GM04503 (cell line): ENCODE data around the gene CNPY4.

ENCODE experiments used
- DNase-seq: peaks from one replicate; pipeline ENCODE4 v3.0.0-alpha.2; 2012; ENCODE audit warnings: low read depth

The CNPY4 gene, protein sequence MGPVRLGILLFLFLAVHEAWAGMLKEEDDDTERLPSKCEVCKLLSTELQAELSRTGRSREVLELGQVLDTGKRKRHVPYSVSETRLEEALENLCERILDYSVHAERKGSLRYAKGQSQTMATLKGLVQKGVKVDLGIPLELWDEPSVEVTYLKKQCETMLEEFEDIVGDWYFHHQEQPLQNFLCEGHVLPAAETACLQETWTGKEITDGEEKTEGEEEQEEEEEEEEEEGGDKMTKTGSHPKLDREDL

DNA sequence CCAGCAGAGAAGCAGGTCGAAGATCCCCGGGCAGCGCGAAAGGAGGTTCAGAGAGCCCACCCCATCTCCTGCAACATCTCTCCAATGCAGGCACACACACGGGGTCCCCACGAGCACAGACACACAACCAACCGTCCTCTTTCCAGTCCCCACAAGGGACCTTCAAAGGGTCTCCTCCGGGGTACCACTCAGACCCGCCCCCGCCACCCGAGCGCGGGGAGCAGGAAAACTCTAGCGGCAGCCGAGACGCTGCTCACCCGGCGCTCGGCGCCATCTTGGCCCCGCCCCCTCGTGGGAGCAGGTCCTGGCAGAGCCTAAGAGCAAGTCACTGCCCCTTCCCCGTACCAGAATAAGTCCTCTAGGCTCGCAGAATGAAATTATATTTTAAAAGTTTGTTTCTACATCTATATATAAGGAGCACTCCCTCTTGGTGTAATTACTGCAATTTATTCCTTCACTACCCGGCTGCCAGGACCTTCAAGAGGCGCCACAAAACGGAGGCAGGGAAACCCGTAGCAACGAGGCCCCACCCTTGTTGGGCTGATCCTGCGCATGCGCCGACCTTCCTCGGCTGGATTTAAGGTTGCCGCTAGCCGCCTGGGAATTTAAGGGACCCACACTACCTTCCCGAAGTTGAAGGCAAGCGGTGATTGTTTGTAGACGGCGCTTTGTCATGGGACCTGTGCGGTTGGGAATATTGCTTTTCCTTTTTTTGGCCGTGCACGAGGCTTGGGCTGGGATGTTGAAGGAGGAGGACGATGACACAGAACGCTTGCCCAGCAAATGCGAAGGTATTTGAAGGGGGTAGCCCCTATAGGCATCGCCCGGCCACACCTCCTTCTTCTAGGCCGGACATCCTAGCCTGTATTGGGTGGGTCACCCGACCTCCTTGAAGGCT is at the start of gene CNPY4, which contains the start of gene TAF6:
Gene CNPY4, plus strand, starts transcription at position 563 of the 898 bp plus-strand sequence. Its CDS starts 111 bp downstream, at position 674.
Gene TAF6, minus strand, starts transcription at position 287 of the 898 bp plus-strand sequence. CDS start 5,149 bp downstream, outside the sequence.
- peak; percentile 77 for DNase-seq

DNA sequence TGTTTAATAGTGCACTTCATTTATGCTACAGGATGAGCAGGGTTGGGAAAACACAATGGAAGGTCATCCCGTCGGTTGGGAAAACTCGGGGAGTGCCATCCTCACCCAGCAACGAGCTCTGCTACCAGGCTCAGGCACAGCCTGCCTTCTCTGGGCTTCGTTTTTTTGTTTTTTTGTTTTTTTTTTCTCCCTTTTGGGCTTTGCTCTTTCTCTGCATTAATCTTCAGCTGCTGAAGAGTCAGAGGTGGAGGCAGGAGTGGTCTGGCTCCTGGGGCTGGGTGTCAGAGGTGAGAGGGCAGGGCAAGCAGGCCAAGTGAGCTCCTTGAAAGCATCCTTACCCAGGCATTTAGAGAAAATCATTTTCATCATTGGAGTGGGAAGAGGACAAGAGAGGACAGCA is 49.4 kb upstream of the CNPY4 start:
- no peak for DNase-seq

DNA sequence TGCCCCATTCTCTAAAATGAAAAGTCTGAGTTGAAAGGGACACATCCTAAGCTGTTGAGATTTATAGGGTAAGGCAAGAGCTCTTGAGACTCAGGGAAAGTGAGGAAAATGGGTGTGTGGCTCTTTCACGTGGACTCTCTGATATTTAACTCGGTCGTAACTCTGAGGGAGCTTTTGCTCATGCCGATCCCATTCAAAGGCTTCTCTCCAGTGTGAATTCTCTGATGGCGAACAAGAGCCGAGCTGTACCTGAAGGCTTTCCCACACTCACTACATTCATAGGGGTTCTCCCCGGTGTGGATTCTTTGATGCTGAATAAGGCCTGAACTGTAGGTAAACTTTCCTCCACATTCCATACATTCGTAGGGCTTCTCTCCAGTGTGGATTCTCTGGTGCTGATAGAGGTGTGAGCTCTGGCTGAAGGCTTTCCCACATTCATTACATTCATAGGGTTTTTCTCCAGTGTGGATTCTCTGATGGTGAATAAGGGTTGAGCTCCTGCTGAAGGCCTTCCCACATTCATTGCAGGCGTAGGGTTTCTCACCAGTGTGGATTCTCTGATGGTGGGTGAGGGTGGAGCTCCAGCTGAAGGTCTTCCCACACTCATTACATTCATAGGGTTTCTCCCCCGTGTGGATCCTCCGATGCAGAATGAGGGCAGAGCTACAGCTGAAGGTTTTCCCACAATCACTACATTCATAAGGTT is 48.3 kb upstream of the CNPY4 start:
- no peak for DNase-seq

DNA sequence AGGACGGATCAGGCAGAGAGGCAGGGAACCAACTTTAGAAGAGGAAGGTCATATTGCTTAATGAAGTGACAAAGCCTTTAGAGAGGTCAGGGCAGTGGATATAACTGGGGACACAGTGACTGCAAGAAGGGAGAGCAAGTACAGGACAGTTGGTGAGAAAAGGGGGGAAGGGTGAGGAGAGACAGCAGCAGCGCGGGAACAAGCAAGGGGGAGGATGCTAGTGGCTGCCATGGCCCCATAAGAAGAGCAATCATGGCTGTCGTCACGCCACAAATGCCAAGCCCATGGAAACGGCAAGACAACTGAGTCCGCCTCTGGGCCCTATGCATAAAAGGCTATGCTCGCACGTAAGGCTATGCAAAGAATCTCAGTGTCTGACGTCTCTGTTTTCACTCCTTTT is 47.0 kb upstream of the CNPY4 start:
- no peak for DNase-seq

DNA sequence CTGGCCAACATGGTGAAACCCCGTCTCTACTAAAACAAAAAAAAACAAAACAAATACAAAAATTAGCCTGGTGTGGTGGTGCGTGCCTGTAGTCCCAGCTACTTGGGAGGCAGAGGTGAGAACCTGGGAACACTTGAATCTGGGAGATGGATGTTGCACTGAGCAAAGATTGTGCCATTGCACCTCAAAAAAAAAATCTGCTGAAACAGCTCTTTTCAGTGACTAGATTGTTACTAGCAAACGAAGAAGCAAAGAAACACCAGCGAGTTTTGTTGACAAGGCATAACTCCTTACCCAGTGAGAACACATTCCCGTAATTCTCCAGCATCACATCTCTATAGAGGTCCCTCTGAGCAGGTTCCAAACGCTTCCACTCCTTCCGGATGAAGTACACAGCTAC is 44.6 kb upstream of the CNPY4 start:
- DNase-seq = no peak

DNA sequence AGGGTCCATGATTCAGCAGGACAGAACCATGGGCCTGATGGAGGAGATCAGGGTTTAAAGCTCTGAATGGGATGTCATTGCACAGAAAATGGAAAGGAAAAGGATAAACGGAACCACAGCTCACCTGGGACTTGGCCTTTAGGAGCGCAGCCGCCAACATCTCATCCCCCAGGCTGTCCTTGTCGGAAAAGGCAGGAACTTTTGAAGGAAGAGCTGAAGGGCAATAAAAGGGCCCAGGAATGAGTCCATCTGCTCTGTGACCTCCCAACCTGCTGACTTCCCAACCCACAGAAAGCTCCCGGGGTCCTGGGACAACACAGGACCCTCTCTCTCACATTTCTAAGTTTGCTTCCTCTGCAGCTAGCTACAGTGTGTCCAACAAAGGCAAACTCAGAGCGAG is 44.0 kb upstream of the CNPY4 start:
- no peak for DNase-seq

DNA sequence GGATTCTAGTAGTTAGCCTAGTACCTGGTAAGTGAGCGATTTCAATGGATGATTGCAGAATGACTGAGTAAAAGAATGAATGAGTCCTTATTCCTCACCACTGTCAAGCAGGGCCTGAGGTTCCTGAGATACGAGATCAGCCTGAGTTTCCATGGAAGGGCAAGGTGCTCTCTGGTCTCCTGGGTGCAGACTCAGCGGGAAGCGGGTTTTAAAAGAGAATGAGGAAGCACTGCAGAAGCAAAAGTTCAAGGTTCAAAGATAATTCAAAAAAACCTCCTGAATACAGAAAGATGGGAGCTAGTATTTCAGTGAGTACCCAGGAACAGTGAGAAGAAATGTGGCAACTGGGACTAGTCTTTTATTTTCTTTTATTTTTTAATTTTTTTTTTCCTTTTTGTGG is 42.2 kb upstream of the CNPY4 start:
- DNase-seq = no peak

DNA sequence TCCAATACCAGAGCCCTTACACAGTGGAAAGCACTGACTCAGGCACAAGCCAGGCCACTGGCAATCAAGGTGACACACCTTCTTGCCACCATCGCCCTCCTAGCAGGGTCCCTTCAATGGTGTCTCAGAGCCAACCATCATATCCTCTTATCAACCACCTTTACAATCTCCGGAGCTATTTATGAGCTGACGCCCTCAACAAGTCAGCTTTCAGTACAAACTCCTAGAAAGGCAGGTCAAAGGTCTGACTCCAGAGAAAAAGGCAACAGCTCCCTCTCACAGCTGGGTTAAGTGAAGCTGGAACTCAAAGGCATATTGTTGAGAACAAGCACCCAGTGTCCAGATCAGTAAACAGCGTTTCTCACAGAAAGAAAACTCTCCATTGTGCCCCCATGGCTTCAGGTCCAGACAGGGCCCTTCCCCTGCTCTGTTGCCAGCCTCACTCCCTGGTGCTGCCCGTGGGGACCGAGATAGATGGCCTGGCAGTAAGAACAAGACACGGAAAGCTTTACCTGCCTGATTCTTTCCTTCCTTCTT is 40.3 kb upstream of the CNPY4 start:
- no peak for DNase-seq

DNA sequence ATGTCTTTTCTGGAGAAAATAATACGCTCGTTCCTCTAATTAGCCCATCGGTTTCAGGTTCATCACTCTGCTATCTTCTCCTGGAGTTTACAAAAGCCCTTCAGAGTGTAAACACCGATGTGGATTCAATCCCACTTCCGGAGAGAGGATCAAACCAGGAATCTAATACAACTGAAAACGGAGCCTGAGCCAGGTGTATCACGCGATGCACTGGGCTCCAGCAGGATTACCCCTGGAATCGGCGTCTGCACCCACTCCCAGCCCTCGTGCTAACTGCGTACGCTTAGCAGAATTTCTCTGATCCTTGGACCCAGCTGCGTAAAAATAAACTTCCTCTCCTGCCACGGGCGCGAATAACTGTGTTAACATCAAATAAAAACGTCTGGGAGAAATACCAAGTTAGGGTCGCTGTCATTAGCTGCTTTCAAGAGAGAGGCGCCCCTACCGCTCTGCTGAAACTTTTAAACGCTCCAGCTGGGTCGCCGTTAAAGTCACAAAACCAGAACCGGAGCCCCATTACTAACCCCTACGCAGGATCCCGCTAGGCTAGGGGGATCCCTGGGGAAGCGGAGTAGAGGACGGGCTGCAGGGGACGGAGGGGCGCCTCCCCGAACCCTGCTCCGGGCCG is 38.4 kb upstream of the CNPY4 start:
- DNase-seq = no peak

DNA sequence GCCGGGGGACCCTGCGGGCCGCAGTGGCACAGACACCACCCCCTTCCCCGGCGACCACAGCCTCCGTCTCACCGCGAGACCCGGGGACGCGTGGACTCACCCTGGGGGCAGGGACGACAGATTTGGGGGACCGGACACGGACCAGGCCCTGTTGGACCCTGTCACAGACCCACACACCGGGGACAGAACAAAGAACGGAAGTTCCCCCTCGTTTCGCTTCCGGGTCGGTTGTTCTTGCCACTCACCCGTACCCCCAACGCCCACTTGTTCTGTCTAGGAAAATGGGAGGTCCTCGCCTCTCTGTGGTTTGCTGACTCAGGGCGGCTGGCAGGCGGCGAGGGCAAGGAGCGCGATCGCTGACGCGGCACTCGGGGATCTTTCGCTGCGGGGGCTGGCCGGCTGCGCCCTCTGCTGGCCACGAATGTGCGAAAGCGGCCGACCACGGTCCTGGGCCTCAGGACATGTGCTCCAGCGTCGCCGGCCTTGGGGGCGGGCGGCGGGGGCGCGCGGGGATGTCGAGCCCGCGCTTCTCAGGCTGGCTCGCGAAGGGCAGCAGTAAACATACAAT is 37.8 kb upstream of the CNPY4 start, which contains the start of gene ZNF3:
Gene ZNF3, minus strand, starts transcription at position 189 of the 568 bp plus-strand sequence. CDS start 4,366 bp downstream, outside the sequence.
- peak; percentile 92 for DNase-seq

DNA sequence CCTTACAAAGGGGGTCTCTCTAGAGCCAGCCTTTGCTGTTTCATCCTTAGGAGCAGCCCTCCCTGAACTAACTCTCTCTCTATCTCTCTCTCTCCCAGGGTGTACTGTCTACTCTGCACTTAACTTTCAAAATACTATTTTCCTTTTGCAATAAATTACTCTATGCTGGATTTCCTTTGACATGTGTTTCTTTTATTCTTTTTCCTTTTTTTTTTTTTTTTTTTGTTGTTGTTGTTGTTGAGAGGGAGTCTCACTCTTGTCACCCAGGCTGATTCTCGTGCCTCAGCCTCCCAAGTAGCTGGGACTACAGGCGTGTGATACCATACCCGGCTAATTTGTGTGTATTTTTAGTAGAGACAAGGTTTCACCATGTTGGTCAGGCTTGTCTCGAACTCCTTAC is 36.5 kb upstream of the CNPY4 start:
- no peak for DNase-seq

DNA sequence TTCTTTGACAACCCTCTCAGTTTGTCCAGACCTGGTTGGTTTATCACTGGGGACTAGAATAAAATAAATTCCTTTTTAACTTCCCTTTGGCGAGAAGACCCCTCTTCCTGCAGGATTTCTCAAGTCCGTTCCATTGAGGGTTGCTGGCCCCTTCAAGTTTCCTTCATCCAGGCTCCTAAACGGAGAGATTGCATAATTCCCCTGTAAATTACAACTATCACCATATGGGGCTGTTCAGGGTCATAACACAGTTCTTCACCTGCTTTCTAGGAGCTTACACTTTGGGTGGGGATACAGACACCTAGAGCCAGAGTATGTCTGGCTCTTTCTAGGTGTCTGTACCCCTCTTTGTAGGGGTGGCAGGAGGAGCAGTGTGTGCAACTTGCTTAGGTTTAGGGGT is 33.9 kb upstream of the CNPY4 start:
- no peak for DNase-seq

DNA sequence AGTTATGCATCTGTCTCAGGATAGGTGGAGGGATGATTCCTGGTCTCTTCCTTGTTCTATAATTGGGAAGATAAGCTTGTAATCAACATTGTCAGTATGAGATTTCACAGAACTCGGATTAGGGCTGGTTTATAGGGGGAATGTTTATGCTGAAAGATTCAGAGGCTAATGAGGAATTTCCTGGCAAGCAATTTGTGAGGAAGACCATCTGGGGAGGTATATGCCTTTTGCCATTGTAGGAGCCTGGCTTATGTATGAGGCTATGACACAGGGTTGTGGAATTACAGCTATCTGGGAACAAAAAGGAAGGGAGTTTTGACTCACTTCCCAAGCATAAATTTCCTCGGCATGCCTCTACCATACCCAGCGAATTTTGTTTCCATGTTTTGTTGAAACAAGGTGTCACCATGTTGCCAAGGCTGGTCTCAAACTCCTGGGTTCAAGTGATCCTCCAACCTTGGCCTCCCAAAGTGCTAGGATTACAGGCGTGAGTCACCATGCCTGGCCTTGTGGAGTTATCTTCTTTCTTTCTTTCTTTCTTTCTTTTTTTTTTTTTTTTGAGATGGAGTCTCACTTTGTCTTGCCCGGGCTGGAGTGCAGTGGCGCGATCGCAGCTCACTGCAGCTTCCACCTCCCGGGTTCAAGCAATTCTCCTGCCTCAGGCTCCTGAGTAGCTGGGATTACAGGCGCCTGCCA is 32.2 kb upstream of the CNPY4 start:
- peak; percentile 99 for DNase-seq

DNA sequence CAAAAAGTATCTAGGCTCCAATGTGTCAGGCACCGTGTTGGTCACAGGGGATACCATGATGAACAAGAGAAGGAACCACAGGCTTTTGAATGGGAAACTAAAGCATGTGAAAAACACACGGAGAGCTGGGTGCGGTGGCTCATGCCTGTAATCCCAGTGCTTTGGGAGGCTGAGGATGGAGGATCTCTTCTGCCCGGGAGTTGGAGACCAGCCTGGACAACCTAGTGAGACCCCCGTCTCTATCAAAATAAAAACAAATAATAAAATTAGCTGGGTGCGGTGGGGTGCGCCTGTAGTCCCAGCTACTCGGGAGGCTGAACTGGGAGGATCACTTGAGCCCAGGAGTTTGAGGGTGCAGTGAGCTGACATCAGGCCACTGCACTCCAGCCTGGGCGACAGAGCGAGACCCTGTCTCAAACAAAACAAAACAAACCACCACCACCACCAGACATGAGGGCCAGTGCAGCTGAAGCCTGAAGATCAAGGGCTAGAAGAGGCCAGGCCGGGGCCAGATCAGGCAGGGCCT is 31.3 kb upstream of the CNPY4 start:
- no peak for DNase-seq

DNA sequence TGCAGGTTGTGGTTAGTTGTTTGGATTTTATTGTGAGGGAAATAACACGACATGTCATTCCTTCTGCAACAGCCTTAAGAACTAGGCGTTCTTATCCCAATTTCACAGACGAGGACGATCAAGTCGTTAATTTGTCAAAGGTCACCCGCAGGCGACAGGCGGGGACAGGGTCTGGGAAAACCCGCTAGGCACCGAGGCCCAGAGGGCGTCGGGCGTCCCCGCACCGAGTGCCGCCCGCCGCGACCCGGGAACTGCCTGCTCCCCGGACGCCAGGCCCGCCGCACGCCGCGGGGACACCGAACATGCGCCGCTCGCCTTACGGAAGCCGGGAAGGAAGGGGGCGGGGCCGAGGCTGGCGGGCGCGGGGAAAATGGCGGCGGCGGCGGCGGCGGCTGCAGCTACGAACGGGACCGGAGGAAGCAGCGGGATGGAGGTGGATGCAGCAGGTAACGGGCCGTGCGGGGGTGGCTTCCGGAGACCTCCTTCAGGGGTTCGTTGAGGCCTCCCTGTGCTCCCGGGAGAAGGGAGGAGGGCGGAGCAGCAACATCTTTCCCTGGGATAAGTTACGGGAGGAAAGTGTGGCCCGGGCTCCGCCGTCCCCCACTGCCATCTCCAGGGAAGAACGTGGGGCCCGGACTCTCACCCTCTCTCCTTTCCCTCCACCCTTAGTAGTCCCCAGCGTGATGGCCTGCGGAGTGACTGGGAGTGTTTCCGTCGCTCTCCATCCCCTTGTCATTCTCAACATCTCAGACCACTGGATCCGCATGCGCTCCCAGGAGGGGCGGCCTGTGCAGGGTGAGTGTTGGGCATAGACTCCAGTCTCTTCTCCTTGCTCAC is 30.6 kb upstream of the CNPY4 start, which contains the start of gene COPS6:
Gene COPS6, plus strand, starts transcription at position 349 of the 837 bp plus-strand sequence. Its CDS starts 22 bp downstream, at position 371.
- no peak for DNase-seq

DNA sequence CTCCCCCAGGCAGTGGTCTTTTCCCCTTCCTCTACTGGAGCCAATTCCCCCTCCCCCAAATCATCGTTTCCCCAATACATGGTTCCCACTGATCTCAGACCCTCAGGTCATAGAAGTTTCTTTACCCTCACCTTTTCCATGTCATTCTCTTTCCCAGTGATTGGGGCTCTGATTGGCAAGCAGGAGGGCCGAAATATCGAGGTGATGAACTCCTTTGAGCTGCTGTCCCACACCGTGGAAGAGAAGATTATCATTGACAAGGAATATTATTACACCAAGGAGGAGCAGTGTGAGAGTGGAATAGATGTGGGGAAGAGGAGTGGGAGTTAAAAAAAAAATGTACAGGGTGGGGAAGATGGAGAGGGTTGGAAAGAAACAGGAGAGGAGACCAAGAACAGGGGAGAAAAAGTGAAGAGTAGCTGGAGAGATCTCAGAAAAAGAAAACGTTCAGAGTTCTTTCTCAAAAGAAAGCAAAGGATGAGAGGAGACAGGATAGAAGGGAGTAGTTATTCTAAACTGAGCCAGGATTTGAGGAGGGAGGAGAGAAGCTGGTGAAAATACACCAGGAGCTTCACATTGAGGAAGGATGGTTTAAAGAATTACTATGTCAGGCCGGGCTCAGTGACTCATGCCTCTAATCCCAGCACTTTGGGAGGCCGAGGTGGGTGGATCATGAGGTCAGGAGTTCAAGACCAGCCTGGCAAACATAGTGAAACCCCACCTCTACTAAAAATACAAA is 29.8 kb upstream of the CNPY4 start:
- DNase-seq = no peak

DNA sequence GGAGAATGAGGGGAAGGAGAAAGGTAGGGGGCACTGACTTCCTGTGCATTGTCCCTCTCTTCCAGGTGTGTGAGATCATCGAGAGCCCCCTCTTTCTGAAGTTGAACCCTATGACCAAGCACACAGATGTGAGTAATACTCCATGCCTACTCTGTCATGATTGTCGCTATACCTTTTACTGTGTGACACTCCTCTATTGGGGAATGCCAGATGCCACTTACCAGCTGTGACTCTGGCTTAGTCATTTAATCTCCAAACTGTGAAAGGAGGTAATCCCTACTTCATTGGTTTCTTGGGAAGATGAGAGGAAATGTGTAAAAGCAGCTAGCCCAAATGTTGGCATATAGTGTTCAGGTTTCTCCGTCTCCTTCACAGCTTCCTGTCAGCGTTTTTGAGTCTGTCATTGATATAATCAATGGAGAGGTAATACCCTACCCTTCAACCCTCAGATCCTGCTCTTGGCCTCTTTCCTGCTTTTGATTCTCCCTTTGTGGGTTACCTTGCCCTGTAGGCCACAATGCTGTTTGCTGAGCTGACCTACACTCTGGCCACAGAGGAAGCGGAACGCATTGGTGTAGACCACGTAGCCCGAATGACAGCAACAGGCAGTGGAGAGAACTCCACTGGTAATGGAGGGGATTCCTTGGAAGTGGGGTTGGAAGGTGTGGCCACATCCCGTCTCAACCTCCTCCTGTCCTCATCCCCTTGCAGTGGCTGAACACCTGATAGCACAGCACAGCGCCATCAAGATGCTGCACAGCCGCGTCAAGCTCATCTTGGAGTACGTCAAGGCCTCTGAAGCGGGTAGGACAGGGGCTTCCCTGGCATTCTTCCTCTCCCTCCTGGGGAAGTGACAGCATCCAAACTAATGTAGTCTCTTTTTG is 28.7 kb upstream of the CNPY4 start:
- DNase-seq = no peak
